A172 (cell line): Measurements from ENCODE around the gene RIPOR3. TPM values are rescaled to one million over a fixed set of nuclear protein-coding genes. Genes with fewer than 3 reads are reported as not detected.
"Not testable (repeated sequence)": the region's sequence is repeated elsewhere in the genome, so short reads cannot be mapped to it uniquely, and the experiment has no call there.

ENCODE experiments used
- DNase-seq: peaks from one replicate; pipeline ENCODE4 v3.0.0-alpha.2; 2015; ENCODE audit warnings: low spot score
- total RNA-seq: library from RNA; depleted of rRNA; stranded (reverse); fragments of >200 nt; shearing (Covaris generic); gene quantifications from 2 replicates; pipeline ENCODE4 v1.2.3, GENCODE V29; 2014

Gene RIPOR3
- total RNA-seq, 1 experiment from 2014 or later = not detected

GRCh38 chr20:50704971-50705370 is 13.6 kb upstream of the RIPOR3 start:
- DNase-seq = no peak

- DNase-seq = no peak
Measured at GRCh38 chr20:50704514-50704913, 13.2 kb upstream of the RIPOR3 start.

DNA sequence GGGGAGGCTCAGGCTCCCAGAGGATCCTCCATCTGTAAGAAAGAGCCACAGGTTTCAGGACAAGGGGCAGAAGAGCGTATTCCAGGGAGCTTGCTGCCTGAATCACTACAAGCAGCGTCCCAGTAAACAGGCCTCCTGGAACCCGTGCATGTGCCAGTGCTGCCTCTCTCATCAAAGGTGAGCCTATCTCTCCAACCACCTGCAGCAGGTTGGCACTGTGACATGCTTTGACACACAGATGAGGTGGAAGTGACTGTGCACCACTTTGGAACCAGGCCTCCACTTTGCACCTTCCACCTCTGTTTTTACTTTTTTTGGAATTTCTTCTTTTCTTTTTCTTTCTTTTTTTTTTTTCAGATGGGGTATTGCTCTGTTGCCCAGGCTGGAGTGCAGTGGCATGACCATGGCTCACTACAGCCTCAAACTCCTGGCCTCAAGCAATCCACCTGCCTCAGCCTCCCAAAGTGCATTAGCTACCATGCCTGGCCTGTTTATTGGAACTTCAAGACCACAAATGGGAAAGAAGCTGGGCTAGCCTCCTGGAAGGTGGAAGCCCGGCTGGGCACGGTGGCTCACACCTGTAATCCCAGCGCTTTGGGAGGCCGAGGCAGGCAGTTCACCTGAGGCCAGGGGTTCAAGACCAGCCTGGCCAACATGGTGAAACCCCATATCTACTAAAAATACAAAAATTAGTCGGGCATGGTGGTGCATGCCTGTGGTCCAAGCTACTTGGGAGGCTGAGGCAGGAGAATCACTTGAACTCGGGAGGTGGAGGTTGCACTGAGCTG is 12.5 kb upstream of the RIPOR3 start:
- DNase-seq = not testable (repeated sequence)

GRCh38 chr20:50701041-50701963 is 10.0 kb upstream of the RIPOR3 start:
- DNase-seq = no peak

GRCh38 chr20:50699688-50700087 is 8.3 kb upstream of the RIPOR3 start:
- DNase-seq = no peak

DNA sequence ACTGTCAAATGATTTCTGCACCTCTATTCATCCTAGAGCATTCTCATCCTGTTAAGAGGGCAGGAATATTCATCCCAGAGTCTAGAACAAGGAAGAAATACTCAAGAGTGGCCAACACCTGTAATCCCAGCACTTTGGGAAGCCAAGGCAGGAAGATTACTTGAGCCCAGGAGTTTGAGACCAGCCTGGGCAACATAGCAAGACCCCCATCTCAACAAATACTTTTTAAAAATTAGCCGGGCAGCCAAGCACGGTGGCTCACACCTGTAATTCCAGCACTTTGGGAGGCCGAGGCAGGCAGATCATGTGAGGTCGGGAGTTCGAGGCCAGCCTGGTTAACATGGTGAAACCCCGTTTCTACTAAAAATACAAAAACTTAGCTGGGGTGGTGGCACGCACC is 6.9 kb upstream of the RIPOR3 start:
- DNase-seq = not testable (repeated sequence)

DNA sequence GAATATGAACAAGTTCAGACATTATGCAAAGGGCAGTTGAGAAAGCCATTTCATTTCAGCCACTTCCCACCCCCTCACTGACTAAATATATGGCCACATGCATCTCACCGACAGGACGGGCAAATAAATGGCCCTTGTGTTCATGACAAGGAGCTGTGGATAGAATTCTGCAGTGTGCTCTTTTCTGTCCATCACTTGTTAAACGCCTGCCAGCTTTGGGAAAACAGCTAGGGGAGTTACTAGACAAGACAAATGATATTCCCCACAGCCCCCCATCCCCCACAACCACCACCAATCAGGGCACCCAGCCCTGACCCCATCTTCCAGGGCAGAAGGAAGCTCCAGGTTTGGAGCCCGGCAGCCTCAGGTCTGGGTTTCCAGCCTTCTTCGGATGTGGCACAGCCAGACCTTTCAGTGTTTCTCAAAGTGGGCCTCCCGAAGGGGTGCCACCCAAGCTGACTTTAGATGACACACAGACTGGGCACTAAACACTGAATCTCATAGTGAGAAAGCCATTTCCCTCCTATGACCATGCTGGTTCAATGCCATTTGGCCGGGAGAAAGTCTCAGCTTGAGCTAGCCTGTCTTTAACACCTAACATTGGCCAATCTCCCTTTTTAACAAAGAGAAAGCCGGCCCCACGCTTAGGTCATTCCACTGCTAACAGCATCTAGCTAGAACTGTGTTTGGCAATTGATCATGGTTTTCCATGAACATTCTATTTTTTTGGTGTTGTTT is 4.0 kb upstream of the RIPOR3 start:
- DNase-seq = no peak

DNA sequence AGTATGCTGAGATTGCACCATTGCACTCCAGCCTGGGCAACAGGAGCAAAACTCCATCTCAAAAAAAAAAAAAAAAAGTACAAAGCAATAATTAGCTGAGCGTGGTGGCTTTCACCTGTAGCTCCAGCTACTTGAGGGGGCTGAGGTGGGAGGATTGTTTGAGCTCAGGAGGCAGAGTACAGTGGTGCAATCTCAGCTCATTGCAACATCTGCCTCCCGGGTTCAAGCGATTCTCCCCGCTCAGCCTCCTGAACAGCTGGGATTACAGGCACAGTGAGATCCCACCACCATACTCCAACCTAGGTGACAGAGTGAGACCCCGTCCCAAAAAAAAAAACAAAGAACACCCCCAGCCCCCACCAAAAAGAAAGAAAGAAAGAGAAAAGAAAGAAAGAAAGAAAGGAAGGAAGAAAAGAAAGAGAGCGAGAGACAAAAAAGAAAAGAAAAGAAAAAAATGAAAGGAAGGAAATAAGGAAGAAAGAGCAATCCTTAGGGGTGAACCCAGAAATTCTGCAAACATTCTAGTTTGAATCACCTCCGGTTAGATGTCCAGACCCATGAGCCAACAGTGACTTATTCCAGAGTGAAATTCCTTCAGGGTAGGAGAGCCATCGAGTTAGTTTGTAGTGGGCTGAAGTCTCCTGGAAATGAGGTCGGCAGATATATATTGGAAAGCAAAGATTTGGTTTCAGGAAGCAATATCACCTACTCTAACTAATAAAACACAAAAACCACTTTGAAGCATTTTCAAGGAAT is 3.2 kb upstream of the RIPOR3 start:
- no peak for DNase-seq

DNA sequence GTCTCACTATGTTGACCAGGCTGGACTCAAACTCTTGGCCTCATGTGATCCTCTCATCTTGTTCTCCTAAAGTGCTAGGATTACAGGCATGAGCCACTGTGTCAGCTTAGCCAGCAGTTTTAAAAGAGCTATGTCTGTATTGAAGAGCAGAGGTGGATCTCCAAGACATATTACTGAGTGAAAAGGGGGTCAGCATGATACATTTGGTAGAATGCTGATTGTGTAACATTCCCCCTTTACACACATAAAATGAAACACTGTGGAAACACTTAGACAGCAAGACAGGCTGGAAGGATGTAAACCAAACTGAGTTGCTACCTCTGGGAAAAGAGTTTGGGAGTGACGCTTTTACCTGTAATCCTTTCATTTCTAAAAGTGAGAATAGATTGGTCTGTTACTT is 1.7 kb upstream of the RIPOR3 start:
- DNase-seq = no peak

- no peak for DNase-seq
Measured at GRCh38 chr20:50692552-50692933, 1.2 kb upstream of the RIPOR3 start.

GRCh38 chr20:50691573-50692551 is 520 bp upstream of the RIPOR3 start:
- DNase-seq = no peak

GRCh38 chr20:50689864-50690649 is 1.3 kb downstream of the RIPOR3 start:
- DNase-seq = peak; percentile 81

GRCh38 chr20:50688256-50688975 is 2.9 kb downstream of the RIPOR3 start:
- no peak for DNase-seq

DNA sequence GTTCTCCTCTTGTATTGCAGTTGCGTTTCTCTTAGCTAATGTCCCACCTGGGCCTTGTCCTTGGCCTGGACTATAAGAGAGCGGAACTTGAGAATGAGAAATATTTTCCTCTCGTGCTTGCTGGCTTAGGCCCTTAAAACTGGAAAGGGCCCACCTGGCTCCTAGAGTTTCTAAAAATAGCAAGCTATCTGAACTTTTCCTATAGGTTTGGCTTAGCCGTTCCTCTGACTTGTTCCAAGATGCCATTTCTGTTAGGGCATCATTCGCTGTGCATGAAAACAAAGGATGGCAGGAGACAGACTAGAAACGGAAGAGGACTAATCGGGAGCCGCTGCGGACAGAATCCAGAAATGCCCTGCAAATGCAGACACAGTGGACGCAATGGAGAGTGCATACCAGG is 4.5 kb downstream of the RIPOR3 start:
- DNase-seq = no peak

DNA sequence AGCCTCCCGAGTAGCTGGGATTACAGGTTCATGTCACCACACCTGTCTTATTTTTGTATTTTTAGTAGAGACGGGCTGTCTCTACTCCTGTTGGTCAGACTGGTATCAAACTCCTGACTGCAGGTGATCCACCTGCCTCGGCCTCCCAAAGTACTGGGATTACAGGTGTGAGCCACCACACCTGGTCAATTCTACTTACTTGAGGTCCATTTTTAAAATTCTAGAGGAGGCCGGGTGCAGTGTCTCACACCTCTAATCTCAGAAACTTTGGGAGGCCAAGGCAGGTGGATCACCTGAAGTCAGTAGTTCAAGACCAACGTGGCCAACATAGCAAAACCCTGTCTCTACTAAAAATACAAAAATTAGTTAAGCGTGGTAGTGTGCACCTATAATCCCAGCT is 7.8 kb downstream of the RIPOR3 start:
- no peak for DNase-seq

DNA sequence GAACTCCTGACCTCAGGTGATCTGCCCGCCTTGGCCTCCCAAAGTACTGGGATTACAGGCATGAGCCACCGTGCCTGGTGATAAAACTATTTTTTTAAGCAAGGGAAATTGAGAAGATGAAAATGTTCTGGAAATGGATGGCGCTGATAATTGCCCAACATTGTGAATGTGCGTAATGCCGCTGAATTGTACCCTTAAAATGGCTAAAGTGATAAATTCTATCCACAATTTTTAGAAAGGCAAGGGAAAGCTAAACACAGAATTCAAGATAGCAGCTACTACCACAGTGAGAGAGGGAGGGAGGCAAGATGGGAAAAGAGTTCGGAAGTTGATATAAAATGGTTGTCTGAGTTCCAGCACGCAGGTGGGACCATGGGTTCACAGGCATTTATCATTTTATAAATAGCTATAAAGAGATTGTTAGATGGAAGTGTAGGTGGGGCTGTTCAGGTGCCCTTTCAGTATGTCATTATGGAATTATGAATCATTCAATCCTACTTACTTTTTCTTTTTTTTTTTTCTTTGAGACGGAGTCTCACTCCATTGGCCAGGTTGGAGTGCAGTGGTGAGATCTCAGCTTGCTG is 8.3 kb downstream of the RIPOR3 start:
- DNase-seq = no peak

GRCh38 chr20:50682065-50682464 is 9.3 kb downstream of the RIPOR3 start:
- no peak for DNase-seq

DNA sequence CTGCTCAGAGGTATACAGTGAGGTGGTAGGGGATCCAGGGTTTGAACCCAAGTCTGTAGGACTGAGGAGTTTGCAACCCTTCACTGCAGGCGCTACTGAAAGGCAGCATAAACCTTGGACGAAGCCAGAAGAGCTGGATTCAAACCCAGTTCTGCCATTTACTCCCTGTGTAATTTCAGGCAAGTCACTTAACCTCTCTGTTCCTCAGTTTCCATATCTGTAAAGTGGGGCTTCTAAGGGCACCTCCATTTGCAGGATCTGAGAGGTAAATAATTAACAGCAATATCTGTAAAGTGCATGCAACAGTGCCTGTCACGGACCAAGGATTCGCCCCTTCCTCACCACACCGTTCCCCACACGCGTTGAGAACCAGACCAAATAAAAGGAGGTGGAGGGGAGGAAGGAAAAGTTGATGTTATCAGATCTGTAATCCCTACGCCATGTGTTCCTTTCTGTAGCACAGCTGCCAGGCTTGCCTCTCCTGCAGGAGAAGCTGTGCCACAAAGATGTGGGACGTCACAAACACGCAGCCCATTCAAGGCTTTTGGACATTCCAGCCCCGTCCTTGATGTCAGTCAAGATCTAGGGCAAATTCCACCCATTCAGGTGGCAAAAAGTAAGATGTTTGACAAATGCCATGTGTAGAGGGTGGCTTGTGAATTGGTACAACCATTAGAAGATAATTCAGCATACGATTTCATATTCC is 9.8 kb downstream of the RIPOR3 start:
- no peak for DNase-seq
